Uterus (tissue), 4 donors: ENCODE data around the gene TNFAIP8L3. TPM values are rescaled to one million over a fixed set of nuclear protein-coding genes. Genes with fewer than 3 reads are reported as not detected.
A peak's percentile ranks its signal among the peaks of the same experiment; 100 is the strongest.

Source experiments
- DNase-seq, 2 donors: peaks; one replicate each; pipeline ENCODE4 v3.0.0-alpha.2; 2019 to 2020
- H3K27ac ChIP-seq, 2 donors: fragments of 200-600 bp; sonication (generic); 1 replicate in 1 of 2; 2 replicates in 1 of 2; pipeline ENCODE4 v1.5.1; 2016 to 2018
- H3K27me3 ChIP-seq, 2 donors: fragments of 200-600 bp; sonication (generic); one replicate each; pipeline ENCODE4 v1.5.1; 2018 to 2019; ENCODE audit warnings: control low read depth in 1 of 2
- H3K36me3 ChIP-seq, 2 donors: fragments of 200-600 bp; sonication (generic); one replicate each; pipeline ENCODE4 v1.5.1; 2019; ENCODE audit warnings: control low read depth in 1 of 2
- H3K4me1 ChIP-seq, 2 donors: fragments of 200-600 bp; sonication (generic); one replicate each; pipeline ENCODE4 v1.5.1; 2018 to 2019; ENCODE audit warnings: control low read depth in 1 of 2
- H3K4me3 ChIP-seq, 2 donors: fragments of 200-600 bp; sonication (generic); 1 replicate in 1 of 2; 2 replicates in 1 of 2; pipeline ENCODE4 v1.5.1; 2018 to 2019; ENCODE audit warnings: mild to moderate bottlenecking in 1 of 2
- H3K9me3 ChIP-seq, 2 donors: fragments of 200-600 bp; sonication (generic); one replicate each; pipeline ENCODE4 v1.5.1; 2019; ENCODE audit warnings: control low read depth in 1 of 2
- POLR2A ChIP-seq, 2 donors: fragments of 450-650 bp; IDR thresholded peaks; one replicate each; pipeline ENCODE4 v1.6.1; 2016; ENCODE audit warnings: antibody characterized with exemption in 2 of 2, mild to moderate bottlenecking in 1 of 2, moderate library complexity in 1 of 2
- intact Hi-C: fragments of 100-400 bp; cut with DNase I; formaldehyde crosslinking; loops from one replicate; pipeline ENCODE4 v1.15.1; 2023; ENCODE audit warnings: low total_unique reads
- total RNA-seq, 4 donors: library from RNA; depleted of rRNA in 3 of 4; stranded (reverse); fragments of >200 nt in 3 of 4; gene quantifications; one replicate each; pipeline versions ENCODE4 v1.1.0 to v1.2.4, GENCODE V29; 2014 to 2023
- TF ChIP-seq, protein P1 (sequence below), 4 experiments: fragments of 200-600 bp in 2 of 4; fragments of 450-650 bp in 2 of 4; sonication (generic) in 2 of 4; IDR thresholded peaks; one replicate each; pipeline ENCODE4 v1.5.1; 2016 to 2019; ENCODE audit warnings: antibody characterized with exemption in 4 of 4, mild to moderate bottlenecking in 2 of 4, moderate library complexity in 1 of 4
- donor health status: DM: yes; HTN: yes; CAD: no.

TNFAIP8L3 gene
- total RNA-seq, 4 donors from 2014 or later = 20.0 to 173 (median 43.2) TPM

DNA sequence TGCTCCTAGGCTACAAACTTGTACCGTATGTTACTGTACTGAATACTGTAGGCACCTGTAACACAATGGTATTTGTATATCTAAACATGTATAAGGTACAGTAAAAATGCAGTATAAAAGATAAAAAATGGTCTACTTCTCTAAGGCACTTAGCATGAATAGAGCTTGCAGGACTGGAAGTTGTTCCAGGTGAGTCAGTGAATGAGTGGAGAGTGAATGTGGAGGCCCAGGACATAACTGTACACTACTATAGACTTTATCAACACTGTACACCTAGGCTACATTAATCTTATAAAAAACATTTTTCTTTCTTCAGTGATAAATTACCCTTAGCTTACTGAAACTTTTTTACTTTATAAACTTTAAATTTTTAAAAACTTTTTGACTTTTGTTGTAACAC, 12.5 kb downstream of the TNFAIP8L3 start:
- TF ChIP-seq, protein P1, sequence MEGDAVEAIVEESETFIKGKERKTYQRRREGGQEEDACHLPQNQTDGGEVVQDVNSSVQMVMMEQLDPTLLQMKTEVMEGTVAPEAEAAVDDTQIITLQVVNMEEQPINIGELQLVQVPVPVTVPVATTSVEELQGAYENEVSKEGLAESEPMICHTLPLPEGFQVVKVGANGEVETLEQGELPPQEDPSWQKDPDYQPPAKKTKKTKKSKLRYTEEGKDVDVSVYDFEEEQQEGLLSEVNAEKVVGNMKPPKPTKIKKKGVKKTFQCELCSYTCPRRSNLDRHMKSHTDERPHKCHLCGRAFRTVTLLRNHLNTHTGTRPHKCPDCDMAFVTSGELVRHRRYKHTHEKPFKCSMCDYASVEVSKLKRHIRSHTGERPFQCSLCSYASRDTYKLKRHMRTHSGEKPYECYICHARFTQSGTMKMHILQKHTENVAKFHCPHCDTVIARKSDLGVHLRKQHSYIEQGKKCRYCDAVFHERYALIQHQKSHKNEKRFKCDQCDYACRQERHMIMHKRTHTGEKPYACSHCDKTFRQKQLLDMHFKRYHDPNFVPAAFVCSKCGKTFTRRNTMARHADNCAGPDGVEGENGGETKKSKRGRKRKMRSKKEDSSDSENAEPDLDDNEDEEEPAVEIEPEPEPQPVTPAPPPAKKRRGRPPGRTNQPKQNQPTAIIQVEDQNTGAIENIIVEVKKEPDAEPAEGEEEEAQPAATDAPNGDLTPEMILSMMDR (IDR thresholded peaks at IDR 0.05) = no peak
- no peak for TF ChIP-seq POLR2A (IDR thresholded peaks at IDR 0.05)

GRCh38 chr15:51080286-51080685, 14.4 kb downstream of the TNFAIP8L3 start:
- intact Hi-C loops = no loop called here
- peaks cover 0 to 17% of the 10 kb centered on the region in 2 donors for H3K4me1 ChIP-seq

More for the DNA sequence above, 12.5 kb downstream of the TNFAIP8L3 start:
- Histone ChIP-seq H3K27ac (no peak overlapping the region), H3K4me1 (peaks cover 2 to 3% of the 10 kb centered on the region in 2 donors), H3K4me3 (no peak overlapping the region), H3K36me3 (no peaks in the 10 kb centered on the region), H3K27me3 (no peaks in the 10 kb centered on the region), H3K9me3 (no peaks in the 10 kb centered on the region)
- intact Hi-C loops = no loop called here
- DNase-seq = no peak

DNA sequence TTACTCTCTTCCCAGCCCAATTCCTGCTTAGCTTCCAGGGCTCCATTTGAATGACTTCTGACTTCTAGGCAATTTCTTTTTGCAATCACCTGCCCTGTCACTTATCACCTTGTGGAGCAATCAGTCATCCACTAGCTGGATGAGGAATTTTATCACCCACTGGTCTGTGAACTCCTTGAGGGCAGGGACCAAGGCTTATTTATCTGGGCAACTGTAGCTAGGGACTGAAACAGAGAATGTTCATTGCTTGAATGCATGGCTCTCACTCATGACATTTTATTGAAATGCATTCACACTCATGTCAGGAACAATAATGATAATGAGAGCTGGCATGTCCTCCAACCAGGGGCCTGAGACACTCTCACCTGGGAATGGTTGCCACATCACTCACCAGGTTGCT, 15.5 kb downstream of the TNFAIP8L3 start:
- intact Hi-C loops = no loop called here

More at GRCh38 chr15:51080286-51080685, 14.4 kb downstream of the TNFAIP8L3 start:
- Histone ChIP-seq H3K27ac (peak overlapping the region; percentile 38 to 55), H3K27me3 (no peaks in the 10 kb centered on the region), H3K36me3 (no peaks in the 10 kb centered on the region), H3K4me3 (no peak overlapping the region), H3K9me3 (no peaks in the 10 kb centered on the region)
- no peak for DNase-seq
- TF ChIP-seq POLR2A (IDR thresholded peaks at IDR 0.05) = no peak
- TF ChIP-seq, protein P1 (IDR thresholded peaks at IDR 0.05) = no peak

GRCh38 chr15:51077221-51078153, 17.2 kb downstream of the TNFAIP8L3 start:
- H3K4me3 ChIP-seq = peak overlapping the region in 1 of 2 donors; percentile 22
- H3K27me3 ChIP-seq = no peaks in the 10 kb centered on the region
- peaks cover 0 to 17% of the 10 kb centered on the region in 2 donors for H3K4me1 ChIP-seq
- intact Hi-C loops = no loop called here
- no peaks in the 10 kb centered on the region for H3K36me3 ChIP-seq
- no peaks in the 10 kb centered on the region for H3K9me3 ChIP-seq
- peak; percentile 85 to 86 for DNase-seq
- peak overlapping the region; percentile 85 to 92 for H3K27ac ChIP-seq
- TF ChIP-seq, protein P1 (IDR thresholded peaks at IDR 0.05) = no peak
- TF ChIP-seq POLR2A (IDR thresholded peaks at IDR 0.05) = peak; percentile 25 to 57

More for the DNA sequence above, 15.5 kb downstream of the TNFAIP8L3 start:
- Histone ChIP-seq H3K4me1 (peaks cover 0 to 17% of the 10 kb centered on the region in 2 donors), H3K27me3 (no peaks in the 10 kb centered on the region), H3K36me3 (no peaks in the 10 kb centered on the region), H3K9me3 (no peaks in the 10 kb centered on the region), H3K4me3 (no peak overlapping the region), H3K27ac (peak overlapping the region; percentile 85 to 92)
- TF ChIP-seq, protein P1 (IDR thresholded peaks at IDR 0.05) = no peak
- no peak for TF ChIP-seq POLR2A (IDR thresholded peaks at IDR 0.05)
- DNase-seq = no peak
